ENCODE measurements around the gene CNKSR1. TPM values are rescaled to one million over a fixed set of nuclear protein-coding genes. Genes with fewer than 3 reads are reported as not detected.

Gene CNKSR1
- total RNA-seq, 2 experiments from 2014 or later: 2.5 TPM

DNA sequence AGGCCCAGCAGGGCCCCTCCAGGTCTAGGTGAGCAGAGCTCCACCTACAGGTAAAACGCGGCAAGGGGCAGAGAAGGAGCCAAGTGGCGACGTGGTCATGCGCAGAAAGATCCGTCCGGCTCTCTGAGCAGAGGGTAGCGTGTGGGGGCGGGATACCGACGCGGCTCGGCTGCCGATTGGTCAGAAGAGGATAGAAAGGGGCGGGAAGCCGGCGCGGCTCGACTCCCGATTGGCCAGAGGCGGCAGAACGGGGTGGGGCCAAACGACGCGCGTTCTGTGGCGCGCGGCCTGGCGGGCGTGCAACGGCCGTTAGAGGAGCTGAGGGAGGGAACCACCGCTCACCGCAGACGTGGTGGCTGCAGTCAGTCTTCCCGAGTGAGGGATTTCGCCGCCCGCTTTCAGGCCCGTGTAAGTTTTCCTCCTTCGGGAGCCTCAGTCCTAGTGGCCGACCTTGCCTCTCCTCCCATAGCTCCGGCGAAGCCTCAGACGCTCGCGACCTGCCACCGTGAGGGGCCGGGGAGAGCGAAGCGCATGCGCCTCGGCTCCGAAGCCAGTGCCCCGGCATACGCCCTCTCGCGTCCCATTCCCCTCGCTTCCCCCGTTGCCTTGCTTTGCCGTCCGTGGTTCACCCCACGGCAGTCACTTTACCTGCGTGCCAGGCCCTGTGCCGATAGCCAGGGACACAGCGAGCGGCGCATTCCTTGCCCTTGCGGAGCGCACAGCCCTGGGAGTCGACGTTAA is 56.8 kb downstream of the CNKSR1 start, which contains the start of gene CEP85:
Gene CEP85 (plus strand): TSS at position 298 of the 741 bp plus-strand sequence. CDS start 5,584 bp downstream, outside the sequence.
- Histone ChIP-seq H2AFZ (ENCODE audit: low read length) (peak within 1 kb of the TSS; percentile 92), H3K9me2 (ENCODE audit: insufficient read depth, low read length) (no peaks in the 10 kb centered on the region), H3K4me1 (ENCODE audit: insufficient read depth, low read length, poor library complexity, severe bottlenecking) (peaks cover 34% of the 10 kb centered on the region), H3K4me2 (ENCODE audit: low read length) (peak within 1 kb of the TSS; percentile 82), H4K20me1 (ENCODE audit: insufficient read depth, low read length) (no peaks in the 10 kb centered on the region), H3K36me3 (ENCODE audit: insufficient read depth, low read length) (peaks cover 33% of the 10 kb centered on the region), H3K4me3 (ENCODE audit: low read depth, low read length, poor library complexity, severe bottlenecking) (peak within 1 kb of the TSS; percentile 86), H3K27ac (ENCODE audit: low read depth, low read length, poor library complexity, severe bottlenecking) (peak within 1 kb of the TSS; percentile 67), H3K9me3 (ENCODE audit: low read length) (peaks cover 11% of the 10 kb centered on the region; the same call in 1 of the 2 replicates), H3K79me2 (ENCODE audit: insufficient read depth, low read depth, low read length) (peaks cover 48% of the 10 kb centered on the region)
- CTCF ChIA-PET (ENCODE audit: unreplicated experiment): interaction anchor here (0.7 to 1.4 kb wide), 2 partner anchors 21 to 304 kb away, joined by 3 read pairs; no protein-coding TSS in a partner anchor
- TF ChIP-seq, protein P1, sequence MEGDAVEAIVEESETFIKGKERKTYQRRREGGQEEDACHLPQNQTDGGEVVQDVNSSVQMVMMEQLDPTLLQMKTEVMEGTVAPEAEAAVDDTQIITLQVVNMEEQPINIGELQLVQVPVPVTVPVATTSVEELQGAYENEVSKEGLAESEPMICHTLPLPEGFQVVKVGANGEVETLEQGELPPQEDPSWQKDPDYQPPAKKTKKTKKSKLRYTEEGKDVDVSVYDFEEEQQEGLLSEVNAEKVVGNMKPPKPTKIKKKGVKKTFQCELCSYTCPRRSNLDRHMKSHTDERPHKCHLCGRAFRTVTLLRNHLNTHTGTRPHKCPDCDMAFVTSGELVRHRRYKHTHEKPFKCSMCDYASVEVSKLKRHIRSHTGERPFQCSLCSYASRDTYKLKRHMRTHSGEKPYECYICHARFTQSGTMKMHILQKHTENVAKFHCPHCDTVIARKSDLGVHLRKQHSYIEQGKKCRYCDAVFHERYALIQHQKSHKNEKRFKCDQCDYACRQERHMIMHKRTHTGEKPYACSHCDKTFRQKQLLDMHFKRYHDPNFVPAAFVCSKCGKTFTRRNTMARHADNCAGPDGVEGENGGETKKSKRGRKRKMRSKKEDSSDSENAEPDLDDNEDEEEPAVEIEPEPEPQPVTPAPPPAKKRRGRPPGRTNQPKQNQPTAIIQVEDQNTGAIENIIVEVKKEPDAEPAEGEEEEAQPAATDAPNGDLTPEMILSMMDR (conservative IDR thresholded peaks at IDR 0.05; ENCODE audit: low read length): peak; percentile 87
- TF ChIP-seq EZH2phosphoT487 (IDR thresholded peaks at IDR 0.05; ENCODE audit: borderline replicate concordance, low read depth, low read length): no peak
- BruUV-seq (replicated peaks): no TSS peak
- POLR2A ChIA-PET: interaction anchor here (0.5 to 1.5 kb wide), 7 partner anchors 11 to 214 kb away, joined by 3 to 5 read pairs (median 3); partner anchors contain the start of genes DHDDS and ZNF593
- intact Hi-C loops (cut with micrococcal nuclease; ENCODE audit: unreplicated experiment): loop anchor here (1.0 to 2.0 kb wide), 2 partner anchors 65 to 123 kb away; partner anchors contain the start of genes PDIK1L and ZNF593
- peak; percentile 98 for DNase-seq (ENCODE audit: low spot score)

DNA sequence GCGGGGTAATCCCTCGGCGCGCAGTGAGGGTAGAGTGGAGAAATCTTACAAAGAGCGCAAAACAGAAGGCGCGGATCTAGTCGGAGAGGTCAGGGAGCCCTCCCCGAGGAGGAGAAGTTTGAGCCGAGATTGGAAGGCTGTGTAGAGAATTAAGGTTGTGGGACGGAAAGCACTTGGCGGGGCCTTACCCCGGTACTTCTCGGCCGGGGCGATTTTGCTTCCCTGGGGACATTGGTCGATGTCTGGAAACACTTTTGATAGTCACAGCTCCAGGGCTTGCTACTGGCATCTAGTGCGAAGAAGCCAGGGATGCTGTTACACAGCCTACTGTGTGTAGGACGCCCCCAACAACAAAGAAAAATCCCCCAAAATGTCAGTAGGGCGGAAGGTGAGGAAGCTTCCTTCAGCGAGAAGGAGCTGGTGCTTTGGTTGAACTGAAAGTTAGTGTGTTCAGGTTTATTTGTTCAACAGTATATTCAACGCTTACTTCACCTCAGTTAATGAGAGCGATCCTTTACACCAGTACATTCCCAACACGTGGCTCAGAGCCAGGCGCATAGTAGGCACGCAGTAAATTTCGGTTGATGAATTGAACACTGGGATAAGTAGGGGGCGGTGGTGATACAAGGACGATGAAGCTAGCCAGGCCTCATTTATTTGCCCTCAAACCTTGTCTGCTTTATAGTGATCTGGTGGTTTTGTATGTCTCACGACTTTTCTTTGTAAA is 57.5 kb downstream of the CNKSR1 start:
- TF ChIP-seq, protein P1 (conservative IDR thresholded peaks at IDR 0.05; ENCODE audit: low read length): peak; percentile 60
- TF ChIP-seq EZH2phosphoT487 (IDR thresholded peaks at IDR 0.05; ENCODE audit: borderline replicate concordance, low read depth, low read length): no peak
- Histone ChIP-seq H3K4me2 (ENCODE audit: low read length) (peak overlapping the region; percentile 82), H3K4me1 (ENCODE audit: insufficient read depth, low read length, poor library complexity, severe bottlenecking) (peaks cover 34% of the 10 kb centered on the region), H3K4me3 (ENCODE audit: low read depth, low read length, poor library complexity, severe bottlenecking) (peak overlapping the region; percentile 86), H3K79me2 (ENCODE audit: insufficient read depth, low read depth, low read length) (peaks cover 55% of the 10 kb centered on the region), H2AFZ (ENCODE audit: low read length) (peak overlapping the region; percentile 20; the same call in 1 of the 2 replicates), H4K20me1 (ENCODE audit: insufficient read depth, low read length) (no peaks in the 10 kb centered on the region), H3K9me3 (ENCODE audit: low read length) (peaks cover 11% of the 10 kb centered on the region; the same call in 1 of the 2 replicates), H3K36me3 (ENCODE audit: insufficient read depth, low read length) (peaks cover 40% of the 10 kb centered on the region), H3K27ac (ENCODE audit: low read depth, low read length, poor library complexity, severe bottlenecking) (peak overlapping the region; percentile 67), H3K9me2 (ENCODE audit: insufficient read depth, low read length) (no peaks in the 10 kb centered on the region)
- BruUV-seq (replicated peaks): no TSS peak
- intact Hi-C loops (cut with micrococcal nuclease; ENCODE audit: unreplicated experiment): loop anchor here (1.0 to 2.0 kb wide), 2 partner anchors 66 to 124 kb away; partner anchors contain the start of genes PDIK1L and ZNF593
- ChIA-PET CTCF (ENCODE audit: unreplicated experiment) (interaction anchor here (0.6 to 1.4 kb wide), 4 partner anchors 20 to 303 kb away, joined by 3 to 7 read pairs (median 3); no protein-coding TSS in a partner anchor), POLR2A (interaction anchor here (0.8 to 1.5 kb wide), 5 partner anchors 10 to 267 kb away, joined by 3 read pairs; partner anchors contain the start of gene DHDDS)
- peak; percentile 31 for DNase-seq (ENCODE audit: low spot score)

Data from OCI-LY7 (cell line).